ENCODE results near the gene ABHD16B.

DNA sequence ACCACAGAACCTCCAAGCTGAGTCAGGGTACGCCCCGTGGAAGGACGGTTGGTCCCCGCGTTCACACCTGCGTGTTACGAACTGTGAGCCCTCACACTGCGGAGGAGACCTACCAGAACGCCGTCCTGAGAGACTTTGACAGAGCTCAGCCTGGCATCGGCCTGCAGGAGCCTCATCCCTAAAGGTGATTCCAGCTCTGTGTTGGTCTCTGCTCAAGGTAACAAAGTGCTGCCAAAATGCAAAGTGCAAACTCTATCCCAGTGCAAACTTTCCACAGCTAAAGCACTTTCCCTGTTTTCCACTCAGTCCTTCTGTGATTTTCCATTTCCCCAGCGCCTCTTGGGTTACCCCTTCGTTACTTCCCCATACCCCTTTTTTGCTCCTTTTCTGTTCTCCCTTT is 21.7 kb upstream of the ABHD16B start:
- TF ChIP-seq, protein P1, sequence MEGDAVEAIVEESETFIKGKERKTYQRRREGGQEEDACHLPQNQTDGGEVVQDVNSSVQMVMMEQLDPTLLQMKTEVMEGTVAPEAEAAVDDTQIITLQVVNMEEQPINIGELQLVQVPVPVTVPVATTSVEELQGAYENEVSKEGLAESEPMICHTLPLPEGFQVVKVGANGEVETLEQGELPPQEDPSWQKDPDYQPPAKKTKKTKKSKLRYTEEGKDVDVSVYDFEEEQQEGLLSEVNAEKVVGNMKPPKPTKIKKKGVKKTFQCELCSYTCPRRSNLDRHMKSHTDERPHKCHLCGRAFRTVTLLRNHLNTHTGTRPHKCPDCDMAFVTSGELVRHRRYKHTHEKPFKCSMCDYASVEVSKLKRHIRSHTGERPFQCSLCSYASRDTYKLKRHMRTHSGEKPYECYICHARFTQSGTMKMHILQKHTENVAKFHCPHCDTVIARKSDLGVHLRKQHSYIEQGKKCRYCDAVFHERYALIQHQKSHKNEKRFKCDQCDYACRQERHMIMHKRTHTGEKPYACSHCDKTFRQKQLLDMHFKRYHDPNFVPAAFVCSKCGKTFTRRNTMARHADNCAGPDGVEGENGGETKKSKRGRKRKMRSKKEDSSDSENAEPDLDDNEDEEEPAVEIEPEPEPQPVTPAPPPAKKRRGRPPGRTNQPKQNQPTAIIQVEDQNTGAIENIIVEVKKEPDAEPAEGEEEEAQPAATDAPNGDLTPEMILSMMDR (IDR thresholded peaks at IDR 0.05; ENCODE audit: low read length) = no peak
- no peak for TF ChIP-seq EZH2 (IDR thresholded peaks at IDR 0.05; ENCODE audit: borderline replicate concordance, low read length)
